ENCODE results near the gene KIDINS220.

KIDINS220 gene

GRCh38 chr2:8836971-8837794, at the start of gene KIDINS220:
Gene KIDINS220 (minus strand): TSS chr2:8837613. CDS start chr2:8827093, 10,520 bp downstream.
- peak; percentile 44 to 92 (median 80) for DNase-seq

GRCh38 chr2:8886876-8887275, 49.5 kb upstream of the KIDINS220 start:
- DNase-seq = peak in 1 of 51 donors; percentile 4

GRCh38 chr2:8886202-8886518, 48.7 kb upstream of the KIDINS220 start:
- DNase-seq = no peak

- no peak for DNase-seq
These were observed 48.2 kb upstream of the KIDINS220 start for GRCh38 chr2:8885449-8886201.

GRCh38 chr2:8884812-8885211, 47.4 kb upstream of the KIDINS220 start:
- no peak for DNase-seq

GRCh38 chr2:8882094-8882493, 44.7 kb upstream of the KIDINS220 start:
- DNase-seq = peak in 4 of 51 donors; percentile 3 to 24 (median 7)

GRCh38 chr2:8877894-8878293, 40.5 kb upstream of the KIDINS220 start:
- no peak for DNase-seq

GRCh38 chr2:8877332-8877731, 39.9 kb upstream of the KIDINS220 start:
- no peak for DNase-seq

- DNase-seq = no peak
These were observed 39.2 kb upstream of the KIDINS220 start for GRCh38 chr2:8876628-8877027.

GRCh38 chr2:8872821-8873432, 35.5 kb upstream of the KIDINS220 start:
- peak in 2 of 51 donors; percentile 17 to 49 for DNase-seq

- no peak for DNase-seq
These were observed 33.0 kb upstream of the KIDINS220 start for GRCh38 chr2:8870441-8870840.

GRCh38 chr2:8867363-8867762, 29.9 kb upstream of the KIDINS220 start:
- no peak for DNase-seq

GRCh38 chr2:8863331-8863953, 26.0 kb upstream of the KIDINS220 start:
- no peak for DNase-seq

- DNase-seq = no peak
These were observed 24.8 kb upstream of the KIDINS220 start for GRCh38 chr2:8862230-8862629.

- DNase-seq = no peak
These were observed 24.4 kb upstream of the KIDINS220 start for GRCh38 chr2:8861797-8862196.

GRCh38 chr2:8860239-8860638, 22.8 kb upstream of the KIDINS220 start:
- no peak for DNase-seq

- no peak for DNase-seq
These were observed 21.5 kb upstream of the KIDINS220 start for GRCh38 chr2:8858910-8859309.

- DNase-seq = no peak
These were observed 20.9 kb upstream of the KIDINS220 start for GRCh38 chr2:8858264-8858663.

- DNase-seq = no peak
These were observed 20.3 kb upstream of the KIDINS220 start for GRCh38 chr2:8857709-8858108.

- DNase-seq = no peak
These were observed 18.8 kb upstream of the KIDINS220 start for GRCh38 chr2:8856176-8856575.

- no peak for DNase-seq
These were observed 17.6 kb upstream of the KIDINS220 start for GRCh38 chr2:8855010-8855409.

GRCh38 chr2:8853426-8853825, 16.0 kb upstream of the KIDINS220 start:
- DNase-seq = no peak
